Measurements from ENCODE around the gene PFDN4. TPM values are rescaled to one million over a fixed set of nuclear protein-coding genes. Genes with fewer than 3 reads are reported as not detected.

The PFDN4 gene
- total and polyA plus RNA-seq, 2 of the 4 experiments (the other 2 are of a cell fraction): 14.9 to 93.2 TPM

DNA sequence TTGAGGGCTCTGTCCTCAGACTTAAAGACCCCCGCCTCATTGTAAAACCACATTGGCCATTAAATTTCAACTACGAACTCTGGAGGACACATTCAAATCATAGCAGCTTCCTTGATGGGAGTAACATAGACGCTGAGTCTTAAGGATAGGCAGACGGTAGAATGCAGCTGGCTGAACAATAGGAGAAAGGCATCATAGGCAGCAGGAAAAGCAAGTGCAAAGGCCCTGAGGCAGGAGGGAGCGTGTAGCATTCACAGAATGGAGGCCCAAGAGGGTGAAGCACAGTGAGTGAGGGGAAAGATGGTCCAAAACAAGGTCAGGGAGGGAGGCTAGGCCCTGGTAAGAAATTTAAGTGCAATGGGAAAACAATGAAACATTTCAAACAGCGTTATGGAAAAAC lies 8.6 kb upstream of the PFDN4 start:
- POLR2A ChIA-PET (ENCODE audit: unreplicated experiment): interaction anchor here (0.7 kb wide), 1 partner anchor 105 kb away, joined by 3 read pairs; no protein-coding TSS in a partner anchor
- H3K56ac ChIP-seq (ENCODE audit: extremely low read depth, insufficient read depth, low read length): no peak overlapping the region
- H3K79me1 ChIP-seq (ENCODE audit: low read depth in 1 of 2, low read length in 2 of 2): no peaks in the 10 kb centered on the region
- no peak for DNase-seq
- H3K9me3 ChIP-seq (ENCODE audit: control insufficient read depth, insufficient read depth, low read length): no peaks in the 10 kb centered on the region
- intact Hi-C loops (cut with micrococcal nuclease): loop anchor here (1.0 to 5.0 kb wide), 4 partner anchors 52 to 622 kb away; no protein-coding TSS in a partner anchor
- H3K4me2 ChIP-seq (ENCODE audit: low read depth, low read length): no peak overlapping the region
- H2AFZ ChIP-seq (replicated peaks; ENCODE audit: low read length, poor library complexity): no peak overlapping the region
- no peak overlapping the region for H3K4me3 ChIP-seq (ENCODE audit: insufficient read depth, low read depth, low read length)
- H4K20me1 ChIP-seq (ENCODE audit: insufficient read depth, low read length): no peaks in the 10 kb centered on the region
- TF ChIP-seq NFE2L2 (IDR thresholded peaks at IDR 0.05; ENCODE audit: low read depth, low read length) (no peak), CEBPB (IDR thresholded peaks at IDR 0.05; ENCODE audit: low read depth, low read length) (no peak), MAZ (IDR thresholded peaks at IDR 0.05; ENCODE audit: borderline replicate concordance, low read depth, low read length) (no peak)
- no peaks in the 10 kb centered on the region for H3K36me3 ChIP-seq (ENCODE audit: control insufficient read depth, insufficient read depth, low read length)
- ATAC-seq (ENCODE audit: low read depth): 0 out of 2 replicates have a peak, but pooled peaks have one; percentile 12
- no peak overlapping the region for H3K27ac ChIP-seq (ENCODE audit: insufficient read depth, low read length)
- H2BK120ac ChIP-seq (ENCODE audit: low read depth, low read length): no peak overlapping the region
- no peak overlapping the region for H3K23ac ChIP-seq (ENCODE audit: low read depth, low read length)
- no peak overlapping the region for H3K9ac ChIP-seq (ENCODE audit: low read depth, low read length)
- WGBS, 2 experiments (ENCODE audit: extremely low coverage in 2 of 2, insufficient read length in 1 of 2): 100% methylated on average over 1 of the region's 6 CpGs; no CpG with 5 or more reads in 1 of the 2 experiments
- H3K4me1 ChIP-seq (ENCODE audit: control insufficient read depth, insufficient read depth, low read length): no peaks in the 10 kb centered on the region
- H2BK15ac ChIP-seq (ENCODE audit: low read depth, low read length): no peak overlapping the region
- H4K5ac ChIP-seq (ENCODE audit: low read depth, low read length): no peak overlapping the region
- no peak overlapping the region for H4K91ac ChIP-seq (ENCODE audit: insufficient read depth, low read depth, low read length)
- H3K9me1 ChIP-seq (ENCODE audit: insufficient read depth, low read length): peaks cover 5% of the 10 kb centered on the region; the same call in 1 of the 2 replicates
- H3K4ac ChIP-seq (ENCODE audit: low read depth, low read length): no peak overlapping the region
- no TSS peak for BruUV-seq (replicated peaks)
- no peak overlapping the region for H3K14ac ChIP-seq (replicated peaks; ENCODE audit: low read depth, low read length)
- H4K8ac ChIP-seq (ENCODE audit: low read depth in 2 of 2, low read length in 2 of 2): no peak overlapping the region
- H3K27me3 ChIP-seq (ENCODE audit: control insufficient read depth, insufficient read depth, low read length): peaks cover 10% of the 10 kb centered on the region; the same call in 1 of the 2 replicates
- in situ Hi-C loops (cut with MboI; ENCODE audit: low sequenced_read_pairs): loop anchor here (5.0 to 25.0 kb wide), 2 partner anchors 97 to 212 kb away; no protein-coding TSS in a partner anchor
- no peak overlapping the region for H3K18ac ChIP-seq (ENCODE audit: low read depth, low read length)
- H2BK20ac ChIP-seq (ENCODE audit: low read depth, low read length): no peak overlapping the region
- H2AK5ac ChIP-seq (ENCODE audit: low read depth, low read length): no peak overlapping the region
- H2BK5ac ChIP-seq (ENCODE audit: low read depth, low read length, poor library complexity, severe bottlenecking): no peak overlapping the region
- CTCF ChIA-PET: interaction anchor here (0.9 to 4.9 kb wide), 9 partner anchors 19 to 108 kb away, joined by 3 to 66 read pairs (median 5); no protein-coding TSS in a partner anchor
- dilution Hi-C loops (cut with HindIII; ENCODE audit: low sequenced_read_pairs, unreplicated experiment): loop anchor here (25.0 kb wide), 1 partner anchor 112 kb away; no protein-coding TSS in a partner anchor
- no peak overlapping the region for H2AK9ac ChIP-seq (replicated peaks; ENCODE audit: low read depth, low read length, poor library complexity)
